HepG2 (cell line): Measurements from ENCODE around the gene KNL1. TPM values are rescaled to one million over a fixed set of nuclear protein-coding genes. Genes with fewer than 3 reads are reported as not detected.

Experiments
- CEBPB ChIP-seq: IDR thresholded peaks from 2 replicates; pipeline ENCODE4 v1.6.1; 2011; ENCODE audit warnings: low read depth, low read length, improper control_type of control experiment, borderline replicate concordance
- FOSL2 ChIP-seq: sonication (generic); formaldehyde crosslinking; IDR thresholded peaks from 2 replicates; pipeline ENCODE4 v1.4.0; 2020; ENCODE audit warnings: missing genetic modification reagents
- FOXK1 ChIP-seq: sonication (generic); formaldehyde crosslinking; IDR thresholded peaks from 2 replicates; pipeline ENCODE4 v1.4.0; 2020; ENCODE audit warnings: low read depth, missing genetic modification reagents, borderline replicate concordance
- MXD4 ChIP-seq: IDR thresholded peaks from 2 replicates; pipeline ENCODE4 v1.6.1; 2016; ENCODE audit warnings: mild to moderate bottlenecking, missing biosample characterization, missing genetic modification reagents
- NFE2 ChIP-seq: sonication (generic); formaldehyde crosslinking; IDR thresholded peaks from 2 replicates; pipeline ENCODE4 v1.4.0; 2020; ENCODE audit warnings: missing genetic modification reagents
- PATZ1 ChIP-seq: sonication (generic); formaldehyde crosslinking; IDR thresholded peaks from 2 replicates; pipeline ENCODE4 v1.4.0; 2020; ENCODE audit warnings: missing genetic modification reagents
- PHF20 ChIP-seq: sonication (generic); formaldehyde crosslinking; IDR thresholded peaks from 2 replicates; pipeline ENCODE4 v1.5.0; 2020; ENCODE audit warnings: mild to moderate bottlenecking, missing genetic modification reagents
- SIN3B ChIP-seq: fragments of 150-350 bp; IDR thresholded peaks from 2 replicates; pipeline ENCODE4 v1.6.1; 2014; ENCODE audit warnings: low read length
- SIX4 ChIP-seq: sonication (generic); formaldehyde crosslinking; IDR thresholded peaks from 2 replicates; pipeline ENCODE4 v1.4.0; 2020; ENCODE audit warnings: missing genetic modification reagents
- SP4 ChIP-seq: sonication (generic); formaldehyde crosslinking; IDR thresholded peaks from 2 replicates; pipeline ENCODE4 v1.8.1; 2023; ENCODE audit warnings: mild to moderate bottlenecking, missing genetic modification reagents
- SP5 ChIP-seq: IDR thresholded peaks from 2 replicates; pipeline ENCODE4 v1.6.1; 2016; ENCODE audit warnings: low read depth, borderline replicate concordance
- TFDP2 ChIP-seq: sonication (generic); formaldehyde crosslinking; IDR thresholded peaks from 2 replicates; pipeline ENCODE4 v1.4.0; 2020; ENCODE audit warnings: missing genetic modification reagents
- USF2 ChIP-seq, 2 experiments: sonication (generic) in 1 of 2; formaldehyde crosslinking in 1 of 2; IDR thresholded peaks; 2 replicates each; pipeline versions ENCODE4 v1.5.1 to v1.6.1; 2011 to 2020; ENCODE audit warnings: borderline replicate concordance in 1 of 2, low read depth in 1 of 2, low read length in 1 of 2, mild to moderate bottlenecking in 1 of 2, missing genetic modification reagents in 1 of 2, moderate library complexity in 1 of 2
- ZMAT5 ChIP-seq: sonication (generic); formaldehyde crosslinking; IDR thresholded peaks from 2 replicates; pipeline ENCODE4 v1.5.0; 2020; ENCODE audit warnings: mild to moderate bottlenecking, low read depth, missing genetic modification reagents, borderline replicate concordance
- ZNF33B ChIP-seq: sonication (generic); formaldehyde crosslinking; IDR thresholded peaks from 2 replicates; pipeline ENCODE4 v1.5.1; 2020; ENCODE audit warnings: mild to moderate bottlenecking, missing genetic modification reagents
- ZNF501 ChIP-seq: sonication (generic); formaldehyde crosslinking; IDR thresholded peaks from 2 replicates; pipeline ENCODE4 v1.5.1; 2020; ENCODE audit warnings: mild to moderate bottlenecking, moderate library complexity, missing genetic modification reagents
- ZNF510 ChIP-seq: sonication (generic); formaldehyde crosslinking; IDR thresholded peaks from 2 replicates; pipeline ENCODE4 v1.4.0; 2020; ENCODE audit warnings: low read depth, mild to moderate bottlenecking, missing genetic modification reagents
- ZNF839 ChIP-seq: sonication (generic); formaldehyde crosslinking; IDR thresholded peaks from 2 replicates; pipeline ENCODE4 v1.4.0; 2020; ENCODE audit warnings: missing genetic modification reagents, mild to moderate bottlenecking, borderline replicate concordance
- polyA plus RNA-seq, 8 experiments: library from polyadenylated mRNA; depleted of rRNA in 3 of 8; stranded (reverse) in 7 of 8; unstranded in 1 of 8; fragments of >200 nt; fragmentation: Illumina TruSeq in 4 of 8; extraction: Trizol in 4 of 8; gene quantifications; 2 replicates each; pipeline versions ENCODE4 v1.2.1 to v1.2.3, GENCODE V29; 2011 to 2016; ENCODE audit warnings: low read depth in 4 of 8, missing spikeins in 1 of 8, mixed read lengths in 1 of 8; ENCODE audit not compliant: insufficient read depth in 1 of 8
- total RNA-seq, 5 experiments: library from RNA; depleted of rRNA; stranded (reverse); fragments of >200 nt; fragmentation: Illumina TruSeq; extraction: Trizol; gene quantifications; 2 replicates each; pipeline ENCODE4 v1.2.3, GENCODE V29; 2016; ENCODE audit warnings: low read depth in 1 of 5
- TF ChIP-seq, protein P1 (sequence below): sonication (generic); formaldehyde crosslinking; IDR thresholded peaks from 2 replicates; pipeline ENCODE4 v1.4.0; 2020; ENCODE audit warnings: missing genetic modification reagents
- TF ChIP-seq, protein P2 (sequence below): sonication (generic); formaldehyde crosslinking; conservative IDR thresholded peaks from 2 replicates; pipeline ENCODE4 v1.4.0; 2020; ENCODE audit warnings: missing genetic modification reagents

The KNL1 gene
- total and polyA plus RNA-seq, 2 of the 13 experiments (the other 11 are each of a cell fraction or from before 2014, with no cell fraction given) = 8.0 to 21.4 TPM

DNA sequence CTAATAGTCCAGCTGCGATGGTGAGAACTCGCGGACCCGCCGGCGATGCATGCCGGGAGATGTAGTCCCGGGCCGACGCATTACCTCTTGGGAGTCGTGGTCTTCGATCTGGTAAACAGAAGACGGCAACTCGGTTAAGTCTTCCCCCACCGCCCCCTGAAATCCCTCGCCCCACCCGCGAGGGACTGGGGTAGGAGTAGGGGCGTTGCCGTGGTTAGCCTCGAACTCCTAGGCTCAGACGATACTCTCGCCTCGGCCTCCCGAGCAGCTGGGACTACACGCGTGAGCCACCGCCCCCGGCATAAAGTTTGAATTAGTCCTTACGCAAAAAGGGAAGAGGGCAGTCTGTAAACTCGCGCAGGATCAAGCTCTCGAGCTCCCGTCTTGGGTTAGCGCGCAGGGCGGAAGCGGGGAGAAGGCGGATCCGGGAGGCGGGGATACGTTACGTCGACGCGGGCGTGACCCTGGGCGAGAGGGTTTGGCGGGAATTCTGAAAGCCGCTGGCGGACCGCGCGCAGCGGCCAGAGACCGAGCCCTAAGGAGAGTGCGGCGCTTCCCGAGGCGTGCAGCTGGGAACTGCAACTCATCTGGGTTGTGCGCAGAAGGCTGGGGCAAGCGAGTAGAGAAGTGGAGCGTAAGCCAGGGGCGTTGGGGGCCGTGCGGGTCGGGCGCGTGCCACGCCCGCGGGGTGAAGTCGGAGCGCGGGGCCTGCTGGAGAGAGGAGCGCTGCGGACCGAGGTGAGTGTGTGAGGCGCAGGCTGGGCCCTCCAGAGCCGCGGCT lies 100.8 kb downstream of the KNL1 start, which contains the start of gene RAD51 (continued):
- TF ChIP-seq NFE2 (CRISPR knock-in tag) = no peak
- peak; percentile 67 for TF ChIP-seq FOXK1 (CRISPR knock-in tag)
- peak; percentile 80; the same call in 1 of the 2 replicates for TF ChIP-seq ZNF501 (CRISPR knock-in tag)
- TF ChIP-seq CEBPB = no peak
- 0 out of 2 replicates have a peak, but pooled peaks have one; percentile 64 for TF ChIP-seq ZNF510 (CRISPR knock-in tag)
- peak; percentile 92 for TF ChIP-seq SP4
- 0 out of 2 replicates have a peak, but pooled peaks have one; percentile 73 for TF ChIP-seq ZNF839
- peak; percentile 69 for TF ChIP-seq SP5 (CRISPR knock-in tag)
- peak; percentile 72 for TF ChIP-seq PATZ1 (CRISPR knock-in tag)
- peak; percentile 99 for TF ChIP-seq TFDP2 (CRISPR knock-in tag)
- TF ChIP-seq PHF20 (CRISPR knock-in tag) = peak; percentile 50; the same call in 1 of the 2 replicates
- no peak for TF ChIP-seq SIX4 (CRISPR knock-in tag)
- TF ChIP-seq, protein P1, sequence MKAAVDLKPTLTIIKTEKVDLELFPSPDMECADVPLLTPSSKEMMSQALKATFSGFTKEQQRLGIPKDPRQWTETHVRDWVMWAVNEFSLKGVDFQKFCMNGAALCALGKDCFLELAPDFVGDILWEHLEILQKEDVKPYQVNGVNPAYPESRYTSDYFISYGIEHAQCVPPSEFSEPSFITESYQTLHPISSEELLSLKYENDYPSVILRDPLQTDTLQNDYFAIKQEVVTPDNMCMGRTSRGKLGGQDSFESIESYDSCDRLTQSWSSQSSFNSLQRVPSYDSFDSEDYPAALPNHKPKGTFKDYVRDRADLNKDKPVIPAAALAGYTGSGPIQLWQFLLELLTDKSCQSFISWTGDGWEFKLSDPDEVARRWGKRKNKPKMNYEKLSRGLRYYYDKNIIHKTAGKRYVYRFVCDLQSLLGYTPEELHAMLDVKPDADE (CRISPR knock-in tag) = 0 out of 2 replicates have a peak, but pooled peaks have one; percentile 48
- no peak for TF ChIP-seq ZNF33B (CRISPR knock-in tag)
- TF ChIP-seq USF2 (IDR thresholded peaks at IDR 0.05; ENCODE audit: low read depth, low read length) = no peak
- 0 out of 2 replicates have a peak, but pooled peaks have one; percentile 23 for TF ChIP-seq USF2 (CRISPR knock-in tag; IDR thresholded peaks at IDR 0.05; ENCODE audit: borderline replicate concordance)
- TF ChIP-seq, protein P2, sequence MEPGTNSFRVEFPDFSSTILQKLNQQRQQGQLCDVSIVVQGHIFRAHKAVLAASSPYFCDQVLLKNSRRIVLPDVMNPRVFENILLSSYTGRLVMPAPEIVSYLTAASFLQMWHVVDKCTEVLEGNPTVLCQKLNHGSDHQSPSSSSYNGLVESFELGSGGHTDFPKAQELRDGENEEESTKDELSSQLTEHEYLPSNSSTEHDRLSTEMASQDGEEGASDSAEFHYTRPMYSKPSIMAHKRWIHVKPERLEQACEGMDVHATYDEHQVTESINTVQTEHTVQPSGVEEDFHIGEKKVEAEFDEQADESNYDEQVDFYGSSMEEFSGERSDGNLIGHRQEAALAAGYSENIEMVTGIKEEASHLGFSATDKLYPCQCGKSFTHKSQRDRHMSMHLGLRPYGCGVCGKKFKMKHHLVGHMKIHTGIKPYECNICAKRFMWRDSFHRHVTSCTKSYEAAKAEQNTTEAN (CRISPR knock-in tag) = peak; percentile 82; the same call in 1 of the 2 replicates
- no peak for TF ChIP-seq ZMAT5 (CRISPR knock-in tag)
- TF ChIP-seq MXD4 (CRISPR knock-in tag) = peak; percentile 86
- TF ChIP-seq SIN3B = peak; percentile 97
- TF ChIP-seq FOSL2 (CRISPR knock-in tag) = no peak; the same call in 1 of the 2 replicates
